Body of pancreas (tissue), 4 donors: ENCODE data around the gene MAP3K7. TPM values are rescaled to one million over a fixed set of nuclear protein-coding genes. Genes with fewer than 3 reads are reported as not detected.

Experiments used
- ATAC-seq: fragments of 150-250 bp; one replicate; pipeline ENCODE4 v1.9.1; 2016
- DNase-seq, 4 donors: peaks; one replicate each; pipeline ENCODE4 v3.0.0-alpha.2; 2019
- H3K27ac ChIP-seq, 4 donors: fragments of 200-600 bp; sonication (generic); 1 replicate in 3 of 4; 2 replicates in 1 of 4; pipeline versions ENCODE4 v1.5.1 to v1.6.1; 2016 to 2019; ENCODE audit warnings: mild to moderate bottlenecking in 1 of 4, mixed read lengths in 1 of 4, moderate library complexity in 1 of 4
- H3K27me3 ChIP-seq, 2 donors: fragments of 200-600 bp; sonication (generic); one replicate each; pipeline ENCODE4 v1.6.0; 2016; ENCODE audit warnings: mild to moderate bottlenecking in 1 of 2
- H3K36me3 ChIP-seq, 2 donors: fragments of 200-600 bp; sonication (generic); replicated peaks in 1 of 2; 2 replicates each; pipeline ENCODE4 v1.5.1; 2016; ENCODE audit warnings: low read depth in 2 of 2; ENCODE audit not compliant: insufficient read depth in 1 of 2
- H3K4me1 ChIP-seq: fragments of 200-600 bp; sonication (generic); one replicate; pipeline ENCODE4 v1.6.0; 2016
- H3K4me3 ChIP-seq, 2 donors: fragments of 200-600 bp; sonication (generic); 1 replicate in 1 of 2; 2 replicates in 1 of 2; pipeline ENCODE4 v1.5.1; 2016 to 2019
- H3K9me3 ChIP-seq, 3 donors: fragments of 200-600 bp; sonication (generic); 1 replicate in 2 of 3; 2 replicates in 1 of 3; pipeline ENCODE4 v1.5.1; 2016
- CTCF ChIP-seq, 7 experiments: fragments of 450-650 bp in 4 of 7; fragments of 200-600 bp in 3 of 7; sonication (generic) in 3 of 7; IDR thresholded peaks; one replicate each; pipeline ENCODE4 v1.5.1; 2016 to 2019; ENCODE audit warnings: antibody characterized with exemption in 7 of 7
- POLR2A ChIP-seq, 3 donors: fragments of 450-650 bp; IDR thresholded peaks; one replicate each; pipeline ENCODE4 v1.6.1; 2016; ENCODE audit warnings: antibody characterized with exemption in 3 of 3, mild to moderate bottlenecking in 2 of 3
- WGBS, 2 donors: methylation state at CpG; one replicate each; pipeline ENCODE4 v1.1.5; 2017; 5-methylcytosine and 5-hydroxymethylcytosine counted together
- intact Hi-C: fragments of 100-400 bp; cut with DNase I; formaldehyde crosslinking; loops from one replicate; pipeline ENCODE4 v1.15.1; 2023
- total RNA-seq, 2 donors: library from RNA; depleted of rRNA; stranded (reverse); fragments of >200 nt; gene quantifications; one replicate each; pipeline ENCODE4 v1.1.0, GENCODE V29; 2016

The MAP3K7 gene
- total RNA-seq, 2 donors from 2014 or later: 7.3 to 16.1 TPM

GRCh38 chr6:90537027-90537426 is 49.8 kb downstream of the MAP3K7 start:
- ATAC-seq (no peak), DNase-seq (no peak)
- Histone ChIP-seq H3K36me3 (peaks cover 0 to 4% of the 10 kb centered on the region in 2 donors), H3K27me3 (no peaks in the 10 kb centered on the region), H3K9me3 (no peaks in the 10 kb centered on the region), H3K27ac (no peak overlapping the region), H3K4me3 (no peak overlapping the region), H3K4me1 (no peaks in the 10 kb centered on the region)
- WGBS, 2 donors: 74 to 85% methylated on average over 4 of the region's 4 CpGs
- TF ChIP-seq CTCF (IDR thresholded peaks at IDR 0.05) (no peak), POLR2A (IDR thresholded peaks at IDR 0.05) (no peak)
- intact Hi-C loops: no loop called here

- Histone ChIP-seq H3K27ac (no peak overlapping the region), H3K36me3 (peaks cover 0 to 4% of the 10 kb centered on the region in 2 donors), H3K27me3 (no peaks in the 10 kb centered on the region), H3K4me3 (no peak overlapping the region), H3K4me1 (no peaks in the 10 kb centered on the region), H3K9me3 (no peaks in the 10 kb centered on the region)
- WGBS, 2 donors: 86 to 91% methylated on average over 4 of the region's 4 CpGs
- TF ChIP-seq CTCF (IDR thresholded peaks at IDR 0.05) (no peak), POLR2A (IDR thresholded peaks at IDR 0.05) (no peak)
- intact Hi-C loops: no loop called here
- DNase-seq: no peak
- ATAC-seq: no peak
Measured at GRCh38 chr6:90536520-90536919, 50.4 kb downstream of the MAP3K7 start.

- intact Hi-C loops: no loop called here
- H3K27me3 ChIP-seq: no peaks in the 10 kb centered on the region
- peaks cover 0 to 4% of the 10 kb centered on the region in 2 donors for H3K36me3 ChIP-seq
- no peak overlapping the region for H3K4me3 ChIP-seq
- H3K9me3 ChIP-seq: no peaks in the 10 kb centered on the region
- TF ChIP-seq CTCF (IDR thresholded peaks at IDR 0.05): no peak
- no peak for TF ChIP-seq POLR2A (IDR thresholded peaks at IDR 0.05)
- no peak overlapping the region for H3K27ac ChIP-seq
- DNase-seq: no peak
- ATAC-seq: no peak
- H3K4me1 ChIP-seq: no peaks in the 10 kb centered on the region
- WGBS, 2 donors: 87 to 90% methylated on average over 3 of the region's 3 CpGs
Measured at GRCh38 chr6:90534337-90535025, 52.4 kb downstream of the MAP3K7 start.

GRCh38 chr6:90533615-90534336 is 53.1 kb downstream of the MAP3K7 start:
- intact Hi-C loops: no loop called here
- no peaks in the 10 kb centered on the region for H3K4me1 ChIP-seq
- no peak overlapping the region for H3K4me3 ChIP-seq
- H3K27ac ChIP-seq: no peak overlapping the region
- H3K27me3 ChIP-seq: no peaks in the 10 kb centered on the region
- TF ChIP-seq POLR2A (IDR thresholded peaks at IDR 0.05) (no peak), CTCF (IDR thresholded peaks at IDR 0.05) (no peak)
- H3K36me3 ChIP-seq: peaks cover 0 to 4% of the 10 kb centered on the region in 2 donors
- no peaks in the 10 kb centered on the region for H3K9me3 ChIP-seq
- DNase-seq (no peak), ATAC-seq (no peak)
- 77 to 87% methylated on average over 4 of the region's 4 CpGs for WGBS, 2 donors
